SK-N-SH treated with all-trans-retinoic acid at 6 μM for 48 hours (cell line): ENCODE data around the gene TXNRD2.

ENCODE experiments used
- ATAC-seq: fragments of 200-7000 bp; cut with Tn5 transposase; 3 replicates; pipeline ENCODE4 v1.9.1; 2020; ENCODE audit warnings: mild to moderate bottlenecking, moderate library complexity
- ARNTL ChIP-seq: fragments of 450-650 bp; formaldehyde crosslinking; IDR thresholded peaks from 2 replicates; pipeline ENCODE4 v1.5.0; 2020; ENCODE audit warnings: low read depth, mild to moderate bottlenecking, moderate library complexity, borderline replicate concordance
- BACH2 ChIP-seq: fragments of 250-450 bp; sonication (Bioruptor Pico); IDR thresholded peaks from 2 replicates; pipeline ENCODE4 v1.9.0; 2021; ENCODE audit warnings: mild to moderate bottlenecking, borderline replicate concordance
- CREB5 ChIP-seq: fragments of 250-450 bp; sonication (Bioruptor Pico); IDR thresholded peaks from 2 replicates; pipeline ENCODE4 v1.5.1; 2020; ENCODE audit warnings: low read depth, mild to moderate bottlenecking, moderate library complexity
- CSDC2 ChIP-seq: fragments of 250-450 bp; sonication (Bioruptor Pico); IDR thresholded peaks from 2 replicates; pipeline ENCODE4 v1.5.0; 2020; ENCODE audit warnings: mild to moderate bottlenecking, moderate library complexity
- CSRNP3 ChIP-seq: fragments of 250-450 bp; sonication (Bioruptor Pico); IDR thresholded peaks from 2 replicates; pipeline ENCODE4 v1.5.1; 2021; ENCODE audit warnings: mild to moderate bottlenecking, moderate library complexity
- ESRRG ChIP-seq: fragments of 250-450 bp; sonication (Bioruptor Pico); IDR thresholded peaks from 2 replicates; pipeline ENCODE4 v1.6.1; 2021; ENCODE audit warnings: mild to moderate bottlenecking
- GLIS3 ChIP-seq: fragments of 250-450 bp; sonication (Bioruptor Pico); IDR thresholded peaks from 2 replicates; pipeline ENCODE4 v1.5.0; 2020; ENCODE audit warnings: mild to moderate bottlenecking, moderate library complexity
- ISL1 ChIP-seq: fragments of 250-450 bp; sonication (Bioruptor Pico); IDR thresholded peaks from 2 replicates; pipeline ENCODE4 v2.1.2; 2022; ENCODE audit warnings: mild to moderate bottlenecking, moderate library complexity
- PATZ1 ChIP-seq: fragments of 250-450 bp; sonication (Bioruptor Pico); IDR thresholded peaks from 2 replicates; pipeline ENCODE4 v1.8.0; 2020; ENCODE audit warnings: mild to moderate bottlenecking, moderate library complexity, borderline replicate concordance
- POU6F1 ChIP-seq: fragments of 250-450 bp; sonication (Bioruptor Pico); IDR thresholded peaks from 2 replicates; pipeline ENCODE4 v1.8.0; 2021; ENCODE audit warnings: low read depth, mild to moderate bottlenecking, moderate library complexity, borderline replicate concordance
- PPARA ChIP-seq: fragments of 250-450 bp; sonication (Bioruptor Pico); IDR thresholded peaks from 2 replicates; pipeline ENCODE4 v1.5.0; 2020; ENCODE audit warnings: mild to moderate bottlenecking, borderline replicate concordance
- RARB ChIP-seq: fragments of 250-450 bp; sonication (Bioruptor Pico); IDR thresholded peaks from 2 replicates; pipeline ENCODE4 v1.8.0; 2021; ENCODE audit warnings: mild to moderate bottlenecking, moderate library complexity
- SNAI2 ChIP-seq: fragments of 250-450 bp; sonication (Bioruptor Pico); IDR thresholded peaks from 2 replicates; pipeline ENCODE4 v1.5.0; 2020; ENCODE audit warnings: mild to moderate bottlenecking, moderate library complexity
- TCF4 ChIP-seq: fragments of 250-450 bp; sonication (Bioruptor Pico); IDR thresholded peaks from 2 replicates; pipeline ENCODE4 v1.8.0; 2021; ENCODE audit warnings: mild to moderate bottlenecking, moderate library complexity, borderline replicate concordance
- TOX ChIP-seq: fragments of 250-450 bp; sonication (Bioruptor Pico); IDR thresholded peaks from 2 replicates; pipeline ENCODE4 v1.8.0; 2021; ENCODE audit warnings: mild to moderate bottlenecking, moderate library complexity, borderline replicate concordance
- TSHZ2 ChIP-seq: fragments of 250-450 bp; sonication (Bioruptor Pico); IDR thresholded peaks from 2 replicates; pipeline ENCODE4 v1.5.0; 2020; ENCODE audit warnings: mild to moderate bottlenecking, moderate library complexity
- ZC3H10 ChIP-seq: fragments of 250-450 bp; sonication (Bioruptor Pico); IDR thresholded peaks from 2 replicates; pipeline ENCODE4 v1.5.1; 2021; ENCODE audit warnings: mild to moderate bottlenecking, moderate library complexity
- ZFP3 ChIP-seq: fragments of 250-450 bp; sonication (Bioruptor Pico); IDR thresholded peaks from 2 replicates; pipeline ENCODE4 v1.5.0; 2020; ENCODE audit warnings: mild to moderate bottlenecking, moderate library complexity
- ZFP30 ChIP-seq: fragments of 450-650 bp; formaldehyde crosslinking; IDR thresholded peaks from 2 replicates; pipeline ENCODE4 v1.5.0; 2022; ENCODE audit warnings: mild to moderate bottlenecking, moderate library complexity
- ZNF565 ChIP-seq: fragments of 450-650 bp; formaldehyde crosslinking; conservative IDR thresholded peaks from 2 replicates; pipeline ENCODE4 v1.5.0; 2020; ENCODE audit warnings: low read depth, mild to moderate bottlenecking, moderate library complexity
- ZNF70 ChIP-seq: fragments of 450-650 bp; formaldehyde crosslinking; IDR thresholded peaks from 2 replicates; pipeline ENCODE4 v1.5.0; 2020; ENCODE audit warnings: mild to moderate bottlenecking, moderate library complexity
- ZNF8 ChIP-seq: fragments of 450-650 bp; formaldehyde crosslinking; IDR thresholded peaks from 2 replicates; pipeline ENCODE4 v1.5.0; 2020; ENCODE audit warnings: mild to moderate bottlenecking, moderate library complexity

The TXNRD2 gene

GRCh38 chr22:19879246-19879570 lies 62.4 kb downstream of the TXNRD2 start:
- no peak for ATAC-seq
- TF ChIP-seq CSDC2 = no peak
- no peak for TF ChIP-seq ZNF565
- no peak for TF ChIP-seq POU6F1
- TF ChIP-seq BACH2 = no peak
- TF ChIP-seq ISL1 = no peak
- no peak for TF ChIP-seq ZFP3 (CRISPR knock-in tag)
- no peak for TF ChIP-seq ESRRG (CRISPR knock-in tag)
- TF ChIP-seq TSHZ2 = no peak
- TF ChIP-seq ZC3H10 (CRISPR knock-in tag) = no peak
- no peak for TF ChIP-seq ZNF8
- no peak for TF ChIP-seq RARB
- TF ChIP-seq ZNF70 (CRISPR knock-in tag) = no peak
- TF ChIP-seq SNAI2 (CRISPR knock-in tag) = no peak
- TF ChIP-seq PATZ1 (CRISPR knock-in tag) = no peak
- TF ChIP-seq TCF4 (CRISPR knock-in tag) = no peak
- no peak for TF ChIP-seq PPARA (CRISPR knock-in tag)

- no peak for ATAC-seq
Measured at GRCh38 chr22:19878461-19879245, 63.0 kb downstream of the TXNRD2 start.

More at GRCh38 chr22:19878461-19879245, 63.0 kb downstream of the TXNRD2 start:
- TF ChIP-seq TOX (CRISPR knock-in tag) (no peak), ESRRG (CRISPR knock-in tag) (no peak), ZNF8 (no peak), ZNF70 (CRISPR knock-in tag) (no peak), ZC3H10 (CRISPR knock-in tag) (no peak), ZNF565 (no peak), ZFP30 (CRISPR knock-in tag) (no peak), BACH2 (no peak), CREB5 (no peak), CSRNP3 (CRISPR knock-in tag) (no peak), ARNTL (CRISPR knock-in tag) (no peak), SNAI2 (CRISPR knock-in tag) (no peak), RARB (no peak), PPARA (CRISPR knock-in tag) (no peak), GLIS3 (CRISPR knock-in tag) (no peak), PATZ1 (CRISPR knock-in tag) (no peak), CSDC2 (no peak)
